ENCODE measurements around the gene SGCB. TPM values are rescaled to one million over a fixed set of nuclear protein-coding genes. Genes with fewer than 3 reads are reported as not detected.

The SGCB gene
- total RNA-seq, 1 donor from 2014 or later, result 30.1 TPM

GRCh38 chr4:52014903-52015302 lies 23.2 kb downstream of the SGCB start:
- DNase-seq (ENCODE audit: low spot score, unreplicated experiment), result no peak
- H3K9me3 Mint-ChIP-seq (ENCODE audit: low read depth), result no peaks in the 10 kb centered on the region
- H3K4me1 Mint-ChIP-seq (ENCODE audit: low read depth), result peaks cover 6% of the 10 kb centered on the region
- no peak overlapping the region for H3K27ac Mint-ChIP-seq
- TF ChIP-seq CTCF (IDR thresholded peaks at IDR 0.05; ENCODE audit: unreplicated experiment), result no peak
- H3K4me3 Mint-ChIP-seq (ENCODE audit: low read depth), result no peak overlapping the region
- H3K36me3 Mint-ChIP-seq (ENCODE audit: insufficient read depth), result no peaks in the 10 kb centered on the region
- H3K27me3 Mint-ChIP-seq, result no peaks in the 10 kb centered on the region

GRCh38 chr4:52012651-52013050 lies 25.4 kb downstream of the SGCB start:
- H3K27ac Mint-ChIP-seq, result no peak overlapping the region
- no peaks in the 10 kb centered on the region for H3K9me3 Mint-ChIP-seq (ENCODE audit: low read depth)
- no peak for TF ChIP-seq CTCF (IDR thresholded peaks at IDR 0.05; ENCODE audit: unreplicated experiment)
- H3K36me3 Mint-ChIP-seq (ENCODE audit: insufficient read depth), result no peaks in the 10 kb centered on the region
- no peak for DNase-seq (ENCODE audit: low spot score, unreplicated experiment)
- peaks cover 1% of the 10 kb centered on the region for H3K4me1 Mint-ChIP-seq (ENCODE audit: low read depth)
- H3K4me3 Mint-ChIP-seq (ENCODE audit: low read depth), result no peak overlapping the region
- no peaks in the 10 kb centered on the region for H3K27me3 Mint-ChIP-seq

GRCh38 chr4:52010986-52011385 lies 27.1 kb downstream of the SGCB start:
- Mint-ChIP-seq H3K27ac (no peak overlapping the region), H3K4me1 (ENCODE audit: low read depth) (no peaks in the 10 kb centered on the region), H3K27me3 (no peaks in the 10 kb centered on the region), H3K36me3 (ENCODE audit: insufficient read depth) (no peaks in the 10 kb centered on the region), H3K9me3 (ENCODE audit: low read depth) (no peaks in the 10 kb centered on the region), H3K4me3 (ENCODE audit: low read depth) (no peak overlapping the region)
- no peak for TF ChIP-seq CTCF (IDR thresholded peaks at IDR 0.05; ENCODE audit: unreplicated experiment)
- DNase-seq (ENCODE audit: low spot score, unreplicated experiment), result no peak

- Mint-ChIP-seq H3K4me1 (ENCODE audit: low read depth) (no peaks in the 10 kb centered on the region), H3K9me3 (ENCODE audit: low read depth) (no peaks in the 10 kb centered on the region)
Measured at GRCh38 chr4:52006887-52007286, 31.2 kb downstream of the SGCB start.

GRCh38 chr4:52005604-52006273 lies 32.4 kb downstream of the SGCB start:
- no peaks in the 10 kb centered on the region for H3K9me3 Mint-ChIP-seq (ENCODE audit: low read depth)
- no peaks in the 10 kb centered on the region for H3K36me3 Mint-ChIP-seq (ENCODE audit: insufficient read depth)
- DNase-seq (ENCODE audit: low spot score, unreplicated experiment), result no peak
- H3K4me1 Mint-ChIP-seq (ENCODE audit: low read depth), result no peaks in the 10 kb centered on the region
- no peaks in the 10 kb centered on the region for H3K27me3 Mint-ChIP-seq
- H3K4me3 Mint-ChIP-seq (ENCODE audit: low read depth), result no peak overlapping the region
- H3K27ac Mint-ChIP-seq, result no peak overlapping the region
- no peak for TF ChIP-seq CTCF (IDR thresholded peaks at IDR 0.05; ENCODE audit: unreplicated experiment)

More at GRCh38 chr4:52006887-52007286, 31.2 kb downstream of the SGCB start:
- Mint-ChIP-seq H3K4me3 (ENCODE audit: low read depth) (no peak overlapping the region), H3K27me3 (no peaks in the 10 kb centered on the region), H3K27ac (no peak overlapping the region), H3K36me3 (ENCODE audit: insufficient read depth) (no peaks in the 10 kb centered on the region)
- TF ChIP-seq CTCF (IDR thresholded peaks at IDR 0.05; ENCODE audit: unreplicated experiment), result no peak
- no peak for DNase-seq (ENCODE audit: low spot score, unreplicated experiment)
